Progenitor cell of endocrine pancreas (in vitro differentiated cells): ENCODE results near the gene MAST4. TPM values are rescaled to one million over a fixed set of nuclear protein-coding genes. Genes with fewer than 3 reads are reported as not detected.

Experiments
- DNase-seq: peaks from one replicate; pipeline ENCODE4 v3.0.0; 2021; ENCODE audit warnings: low spot score; ENCODE audit not compliant: unreplicated experiment
- H3K27ac Mint-ChIP-seq: 2 replicates; pipeline ENCODE4 v1.8.0; 2021; ENCODE audit warnings: mild to moderate bottlenecking, moderate library complexity, mixed read lengths
- H3K27me3 Mint-ChIP-seq: 2 replicates; pipeline ENCODE4 v1.8.0; 2021; ENCODE audit warnings: mixed read lengths
- H3K36me3 Mint-ChIP-seq: 2 replicates; pipeline ENCODE4 v1.8.0; 2022; ENCODE audit warnings: mixed read lengths; ENCODE audit not compliant: insufficient read depth
- H3K4me1 Mint-ChIP-seq: 2 replicates; pipeline ENCODE4 v1.8.0; 2021; ENCODE audit warnings: low read depth, mixed read lengths
- H3K4me3 Mint-ChIP-seq: 2 replicates; pipeline ENCODE4 v1.8.0; 2021; ENCODE audit warnings: low read depth, mild to moderate bottlenecking, moderate library complexity, mixed read lengths
- H3K9me3 Mint-ChIP-seq: 2 replicates; pipeline ENCODE4 v1.8.0; 2021; ENCODE audit warnings: low read depth, mixed read lengths
- CTCF ChIP-seq: fragments of 200-600 bp; sonication (generic); IDR thresholded peaks from one replicate; pipeline ENCODE4 v1.5.0; 2021; ENCODE audit warnings: antibody characterized with exemption, mild to moderate bottlenecking; ENCODE audit not compliant: unreplicated experiment
- total RNA-seq: library from RNA; stranded (reverse); gene quantifications from 2 replicates; pipeline ENCODE4 v1.2.1, GENCODE V29; 2021

The MAST4 gene
- total RNA-seq, 1 donor from 2014 or later, result 45.3 TPM

GRCh38 chr5:66896171-66896570 lies 300.0 kb downstream of the MAST4 start:
- TF ChIP-seq CTCF, result no peak
- no peak for DNase-seq
- H3K4me3 Mint-ChIP-seq, result no peak overlapping the region
- H3K36me3 Mint-ChIP-seq, result no peaks in the 10 kb centered on the region
- H3K27ac Mint-ChIP-seq, result no peak overlapping the region
- H3K9me3 Mint-ChIP-seq, result no peaks in the 10 kb centered on the region
- H3K4me1 Mint-ChIP-seq, result peaks cover 18% of the 10 kb centered on the region
- no peaks in the 10 kb centered on the region for H3K27me3 Mint-ChIP-seq

- peaks cover 17% of the 10 kb centered on the region for H3K4me1 Mint-ChIP-seq
- H3K27ac Mint-ChIP-seq, result no peak overlapping the region
- H3K4me3 Mint-ChIP-seq, result no peak overlapping the region
- TF ChIP-seq CTCF, result no peak
- H3K9me3 Mint-ChIP-seq, result no peaks in the 10 kb centered on the region
- H3K27me3 Mint-ChIP-seq, result no peaks in the 10 kb centered on the region
- no peak for DNase-seq
- no peaks in the 10 kb centered on the region for H3K36me3 Mint-ChIP-seq
These were observed 301.2 kb downstream of the MAST4 start for GRCh38 chr5:66897356-66897755.

GRCh38 chr5:66898241-66898995 lies 302.2 kb downstream of the MAST4 start:
- no peaks in the 10 kb centered on the region for H3K27me3 Mint-ChIP-seq
- no peak for TF ChIP-seq CTCF
- no peak overlapping the region for H3K27ac Mint-ChIP-seq
- no peaks in the 10 kb centered on the region for H3K9me3 Mint-ChIP-seq
- H3K4me3 Mint-ChIP-seq, result no peak overlapping the region
- peaks cover 1% of the 10 kb centered on the region for H3K36me3 Mint-ChIP-seq
- peaks cover 17% of the 10 kb centered on the region for H3K4me1 Mint-ChIP-seq
- no peak for DNase-seq

- no peak overlapping the region for H3K4me3 Mint-ChIP-seq
- peaks cover 33% of the 10 kb centered on the region for H3K4me1 Mint-ChIP-seq
- no peak overlapping the region for H3K27ac Mint-ChIP-seq
- TF ChIP-seq CTCF, result no peak
- H3K27me3 Mint-ChIP-seq, result no peaks in the 10 kb centered on the region
- H3K36me3 Mint-ChIP-seq, result peaks cover 1% of the 10 kb centered on the region
- H3K9me3 Mint-ChIP-seq, result no peaks in the 10 kb centered on the region
- no peak for DNase-seq
These were observed 307.0 kb downstream of the MAST4 start for GRCh38 chr5:66903218-66903617.

- DNase-seq, result no peak
- no peaks in the 10 kb centered on the region for H3K27me3 Mint-ChIP-seq
- no peaks in the 10 kb centered on the region for H3K9me3 Mint-ChIP-seq
- peaks cover 1% of the 10 kb centered on the region for H3K36me3 Mint-ChIP-seq
- H3K4me1 Mint-ChIP-seq, result peaks cover 32% of the 10 kb centered on the region
- peak overlapping the region; percentile 38 for H3K27ac Mint-ChIP-seq
- TF ChIP-seq CTCF, result no peak
- H3K4me3 Mint-ChIP-seq, result no peak overlapping the region
These were observed 307.5 kb downstream of the MAST4 start for GRCh38 chr5:66903709-66904108.
